ENCODE measurements around the gene BIRC6. TPM values are rescaled to one million over a fixed set of nuclear protein-coding genes. Genes with fewer than 3 reads are reported as not detected.
"Not testable (repeated sequence)": the region's sequence is repeated elsewhere in the genome, so short reads cannot be mapped to it uniquely, and the experiment has no call there.

BIRC6 gene
- total RNA-seq, 1 donor from 2014 or later: 112 TPM

DNA sequence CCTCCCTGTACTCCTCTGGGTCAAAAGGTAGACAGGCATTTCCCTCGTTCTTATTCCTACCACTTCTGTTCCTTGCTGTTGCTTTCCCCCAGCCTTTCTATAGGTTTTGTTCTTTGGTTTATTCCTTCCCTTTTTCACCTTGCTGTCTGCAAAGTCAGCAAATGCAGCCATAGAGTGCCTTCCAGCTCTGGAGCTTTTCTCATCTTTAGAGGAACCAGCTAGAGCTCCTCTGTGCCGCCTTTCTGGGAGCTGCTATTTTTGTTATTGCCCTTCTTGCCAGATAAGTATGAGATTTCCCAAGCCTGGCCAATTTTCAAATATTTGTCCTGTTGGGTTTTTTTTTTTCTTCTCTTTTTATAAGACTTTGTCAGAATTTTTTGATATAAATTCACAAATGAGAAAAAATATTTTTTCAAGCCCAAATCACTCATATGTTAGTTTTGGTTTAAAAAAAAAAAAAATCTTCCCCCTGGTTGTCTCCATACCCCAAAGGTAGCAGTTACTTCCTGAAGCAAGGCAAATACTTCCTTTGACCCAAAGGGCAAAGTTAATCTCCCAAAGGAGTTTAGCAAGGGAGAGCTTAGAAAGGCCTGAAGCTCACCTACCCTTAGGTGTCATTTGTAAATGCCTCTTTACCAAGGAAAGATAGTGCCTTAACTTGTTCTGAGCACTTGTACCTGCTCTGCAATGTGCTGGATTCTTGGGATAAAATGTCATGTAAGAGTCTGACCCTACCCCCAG lies 265.9 kb downstream of the BIRC6 start:
- peaks cover 15% of the 10 kb centered on the region for H3K4me1 Mint-ChIP-seq (ENCODE audit: low read depth)
- no peak overlapping the region for H3K27ac Mint-ChIP-seq
- H3K27me3 Mint-ChIP-seq (ENCODE audit: insufficient read depth): no peaks in the 10 kb centered on the region
- H3K9me3 Mint-ChIP-seq: no peaks in the 10 kb centered on the region
- H3K36me3 Mint-ChIP-seq (ENCODE audit: low read depth): peaks cover 21% of the 10 kb centered on the region
- DNase-seq (ENCODE audit: low spot score): no peak
- intact Hi-C loops (cut with micrococcal nuclease): loop anchor here (10.0 kb wide), 1 partner anchor 348 kb away; the partner anchor contains the start of gene YIPF4
- no peak overlapping the region for H3K4me3 Mint-ChIP-seq

DNA sequence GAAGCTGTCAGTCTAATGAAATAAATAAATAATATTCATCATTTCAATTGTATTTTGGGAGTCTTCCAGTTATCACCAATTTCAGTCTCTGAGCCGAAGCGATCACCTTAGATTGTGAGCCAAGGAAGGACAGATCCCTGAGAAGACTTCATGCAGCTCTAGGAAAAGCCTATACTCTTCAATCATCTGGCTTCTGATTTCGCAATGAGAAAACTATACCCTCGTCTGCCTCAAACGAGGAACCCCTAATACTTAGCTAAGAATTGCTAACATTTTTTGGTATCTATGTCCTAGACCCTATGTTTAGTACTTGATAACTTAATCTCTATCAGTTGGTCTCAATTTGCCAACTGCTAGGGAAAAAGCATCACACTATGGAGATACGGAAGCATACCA lies 266.5 kb downstream of the BIRC6 start:
- DNase-seq (ENCODE audit: low spot score): no peak
- intact Hi-C loops (cut with micrococcal nuclease): loop anchor here (10.0 kb wide), 1 partner anchor 349 kb away; the partner anchor contains the start of gene YIPF4
- peaks cover 20% of the 10 kb centered on the region for H3K36me3 Mint-ChIP-seq (ENCODE audit: low read depth)
- H3K4me3 Mint-ChIP-seq: no peak overlapping the region
- no peaks in the 10 kb centered on the region for H3K9me3 Mint-ChIP-seq
- H3K4me1 Mint-ChIP-seq (ENCODE audit: low read depth): peaks cover 16% of the 10 kb centered on the region
- H3K27me3 Mint-ChIP-seq (ENCODE audit: insufficient read depth): no peaks in the 10 kb centered on the region
- no peak overlapping the region for H3K27ac Mint-ChIP-seq

DNA sequence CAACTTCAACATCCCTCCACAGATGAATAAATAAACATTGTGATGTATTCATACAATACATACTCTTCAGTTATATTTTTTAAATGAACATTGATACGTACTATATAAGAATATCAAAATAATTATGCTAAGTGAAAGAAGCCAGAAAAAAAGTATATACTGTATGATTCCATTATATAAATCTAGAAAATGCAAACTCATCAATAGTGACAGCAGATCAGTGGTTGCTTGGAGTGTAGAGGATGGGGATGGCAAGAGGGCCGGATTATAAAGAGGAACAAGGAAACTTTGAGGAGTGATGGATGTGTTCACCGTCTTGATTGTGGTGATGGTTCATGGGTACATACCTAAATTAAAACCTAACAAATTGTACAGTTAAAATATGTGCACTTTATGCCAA lies 268.0 kb downstream of the BIRC6 start:
- Mint-ChIP-seq H3K4me3 (no peak overlapping the region), H3K36me3 (ENCODE audit: low read depth) (peaks cover 19% of the 10 kb centered on the region), H3K4me1 (ENCODE audit: low read depth) (peaks cover 18% of the 10 kb centered on the region), H3K27ac (no peak overlapping the region), H3K9me3 (no peaks in the 10 kb centered on the region), H3K27me3 (ENCODE audit: insufficient read depth) (no peaks in the 10 kb centered on the region)
- DNase-seq (ENCODE audit: low spot score): no peak
- intact Hi-C loops (cut with micrococcal nuclease): loop anchor here (5.0 to 10.0 kb wide), 4 partner anchors 350 to 957 kb away; partner anchors contain the start of genes RASGRP3 and YIPF4

DNA sequence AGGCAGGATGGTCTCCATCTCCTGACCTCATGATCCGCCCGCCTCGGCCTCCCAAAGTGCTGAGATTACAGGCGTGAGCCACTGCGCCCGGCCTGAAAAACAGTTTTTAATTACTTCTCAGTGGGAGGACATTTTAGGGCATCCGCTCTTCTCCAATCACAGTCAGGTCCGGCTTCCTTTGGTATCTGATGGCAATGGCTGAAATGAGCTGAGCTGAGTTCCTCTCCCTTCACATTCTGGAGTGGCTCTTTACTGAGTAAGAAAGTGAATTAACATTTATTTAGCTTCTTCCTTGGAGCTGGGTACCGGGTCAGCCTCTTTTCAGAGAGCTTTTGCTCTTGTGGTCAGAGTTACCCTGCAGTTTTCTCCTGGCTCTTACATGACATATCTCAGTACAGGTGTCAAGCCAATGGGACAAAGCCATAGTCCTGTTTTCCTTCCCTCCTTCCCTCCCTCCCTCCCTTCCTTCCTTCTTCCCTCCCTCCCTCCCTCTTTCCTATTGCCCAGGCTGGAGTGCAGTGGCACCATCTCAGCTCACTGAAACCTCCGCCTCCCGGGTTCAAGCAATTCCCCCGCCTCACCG lies 269.9 kb downstream of the BIRC6 start:
- H3K9me3 Mint-ChIP-seq: no peaks in the 10 kb centered on the region
- H3K36me3 Mint-ChIP-seq (ENCODE audit: low read depth): peaks cover 24% of the 10 kb centered on the region
- H3K4me3 Mint-ChIP-seq: peak overlapping the region; percentile 94
- H3K27ac Mint-ChIP-seq: no peak overlapping the region
- no peak for DNase-seq (ENCODE audit: low spot score)
- H3K27me3 Mint-ChIP-seq (ENCODE audit: insufficient read depth): no peaks in the 10 kb centered on the region
- H3K4me1 Mint-ChIP-seq (ENCODE audit: low read depth): peaks cover 19% of the 10 kb centered on the region
- intact Hi-C loops (cut with micrococcal nuclease): loop anchor here (1.0 to 10.0 kb wide), 6 partner anchors 34 to 956 kb away; partner anchors contain the start of genes RASGRP3 and YIPF4

DNA sequence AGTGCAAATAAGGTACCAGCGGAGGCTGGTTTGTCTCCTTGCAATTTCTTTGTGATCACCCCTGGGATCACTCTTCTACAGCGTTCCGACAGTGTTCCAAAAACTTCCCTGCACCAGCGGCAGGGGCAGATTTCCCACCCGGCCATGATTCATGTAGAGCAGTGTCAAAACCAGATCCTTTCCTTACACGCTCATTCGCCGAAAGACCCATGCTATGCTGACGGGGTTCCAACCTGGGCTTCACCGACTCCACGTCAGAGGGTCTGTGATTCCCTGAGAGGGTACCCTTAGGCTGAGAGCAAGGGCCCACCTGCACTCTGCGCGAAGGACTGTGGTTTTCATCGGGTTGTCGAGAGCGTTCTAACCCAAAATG lies 270.6 kb downstream of the BIRC6 start:
- Mint-ChIP-seq H3K27ac (peak overlapping the region; percentile 91), H3K4me3 (peak overlapping the region; percentile 94), H3K9me3 (no peaks in the 10 kb centered on the region), H3K36me3 (ENCODE audit: low read depth) (peaks cover 22% of the 10 kb centered on the region), H3K27me3 (ENCODE audit: insufficient read depth) (no peaks in the 10 kb centered on the region), H3K4me1 (ENCODE audit: low read depth) (peaks cover 25% of the 10 kb centered on the region)
- DNase-seq (ENCODE audit: low spot score): no peak
- intact Hi-C loops (cut with micrococcal nuclease): loop anchor here (1.0 to 10.0 kb wide), 6 partner anchors 35 to 955 kb away; partner anchors contain the start of genes RASGRP3 and YIPF4

DNA sequence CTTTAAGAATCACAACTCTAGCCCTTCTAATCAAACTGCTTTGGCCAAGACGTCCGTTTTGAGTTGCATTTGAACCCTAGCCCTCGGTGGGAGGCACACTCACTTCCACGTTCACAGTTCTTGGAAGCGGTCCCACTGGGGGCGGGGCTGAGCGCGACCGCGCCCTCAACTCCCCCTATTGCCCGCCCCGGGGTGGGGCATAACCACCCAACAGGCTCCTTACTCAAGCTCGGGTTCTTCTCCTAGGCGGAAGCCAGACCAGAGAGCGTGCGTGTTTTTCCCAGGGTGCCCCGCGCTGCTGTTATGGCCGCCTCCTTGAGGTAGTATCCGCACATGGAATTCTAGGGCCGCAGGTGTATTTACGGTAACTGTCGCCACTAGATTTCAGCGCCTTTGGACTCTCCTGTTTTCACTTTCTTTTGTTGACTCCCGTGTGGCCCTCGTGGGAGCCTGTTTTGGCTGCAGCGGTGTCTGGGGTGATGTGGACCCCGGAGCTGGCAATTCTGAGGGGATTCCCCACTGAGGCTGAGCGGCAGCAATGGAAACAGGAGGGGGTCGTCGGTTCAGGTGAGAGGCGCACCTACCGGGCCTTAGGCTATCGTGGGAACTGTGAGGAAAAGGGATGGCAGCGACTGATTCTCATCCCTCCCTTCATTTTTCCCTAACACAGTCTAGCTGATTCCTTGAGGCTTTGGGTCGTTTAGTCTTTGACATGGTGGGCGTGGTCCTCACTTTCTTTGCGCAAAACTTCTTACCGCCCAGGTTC lies 271.2 kb downstream of the BIRC6 start, which contains the start of gene TTC27:
Gene TTC27 (plus strand): TSS at position 237 of the 766 bp plus-strand sequence. CDS start 243 bp downstream, at position 480.
- H3K9me3 Mint-ChIP-seq: no peaks in the 10 kb centered on the region
- intact Hi-C loops (cut with micrococcal nuclease): loop anchor here (1.0 to 10.0 kb wide), 13 partner anchors 36 to 971 kb away; partner anchors contain the start of genes BIRC6, DPY30, FAM98A and MEMO1
- peak within 1 kb of the TSS; percentile 91 for H3K27ac Mint-ChIP-seq
- peak; percentile 93 for DNase-seq (ENCODE audit: low spot score)
- peaks cover 20% of the 10 kb centered on the region for H3K36me3 Mint-ChIP-seq (ENCODE audit: low read depth)
- H3K4me3 Mint-ChIP-seq: peak within 1 kb of the TSS; percentile 94
- H3K27me3 Mint-ChIP-seq (ENCODE audit: insufficient read depth): no peaks in the 10 kb centered on the region
- peaks cover 26% of the 10 kb centered on the region for H3K4me1 Mint-ChIP-seq (ENCODE audit: low read depth)

DNA sequence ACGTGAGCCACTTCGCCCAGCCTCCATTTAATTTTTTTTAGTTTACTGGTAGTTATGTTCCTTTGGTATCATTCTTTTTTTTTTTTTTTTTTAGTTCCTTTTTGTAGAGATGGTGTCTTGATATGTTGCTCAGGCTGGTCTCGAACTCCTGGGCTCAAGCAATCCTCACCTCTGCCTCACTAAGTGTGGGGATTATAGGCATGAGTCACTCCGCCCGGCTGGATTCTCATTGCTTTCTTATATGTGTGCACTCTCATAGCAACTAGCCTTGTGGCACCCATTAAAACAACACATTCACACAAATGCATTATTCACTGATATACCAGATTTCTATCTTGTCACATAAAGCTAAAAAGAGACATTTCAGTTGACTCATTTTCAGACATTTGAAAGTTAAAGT lies 275.3 kb downstream of the BIRC6 start:
- no peak for DNase-seq (ENCODE audit: low spot score)
- Mint-ChIP-seq H3K27ac (no peak overlapping the region), H3K27me3 (ENCODE audit: insufficient read depth) (no peaks in the 10 kb centered on the region), H3K4me1 (ENCODE audit: low read depth) (peaks cover 25% of the 10 kb centered on the region), H3K4me3 (no peak overlapping the region), H3K9me3 (no peaks in the 10 kb centered on the region), H3K36me3 (ENCODE audit: low read depth) (peaks cover 20% of the 10 kb centered on the region)
- intact Hi-C loops (cut with micrococcal nuclease): loop anchor here (5.0 kb wide), 1 partner anchor 125 kb away; no protein-coding TSS in a partner anchor

DNA sequence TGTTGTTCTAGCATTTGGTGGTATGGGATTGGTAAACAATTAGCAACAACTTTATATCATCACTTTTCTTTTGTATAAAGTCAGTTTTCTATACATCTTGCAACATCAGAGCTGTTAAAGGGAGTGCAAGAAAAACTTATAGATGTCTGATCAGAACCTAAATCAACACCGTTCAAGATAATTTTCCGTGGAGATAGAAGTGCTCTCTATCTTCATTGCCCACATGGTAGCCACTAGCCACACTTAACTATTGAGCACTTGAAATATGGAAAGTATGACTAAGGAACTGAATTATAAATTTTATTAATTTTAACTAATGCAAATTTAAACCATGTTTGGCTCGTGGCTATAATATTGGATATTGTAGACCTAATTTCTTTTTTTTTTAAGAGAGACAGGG lies 276.2 kb downstream of the BIRC6 start:
- DNase-seq (ENCODE audit: low spot score): no peak
- intact Hi-C loops (cut with micrococcal nuclease): loop anchor here (5.0 kb wide), 1 partner anchor 124 kb away; no protein-coding TSS in a partner anchor
- H3K4me3 Mint-ChIP-seq: no peak overlapping the region

DNA sequence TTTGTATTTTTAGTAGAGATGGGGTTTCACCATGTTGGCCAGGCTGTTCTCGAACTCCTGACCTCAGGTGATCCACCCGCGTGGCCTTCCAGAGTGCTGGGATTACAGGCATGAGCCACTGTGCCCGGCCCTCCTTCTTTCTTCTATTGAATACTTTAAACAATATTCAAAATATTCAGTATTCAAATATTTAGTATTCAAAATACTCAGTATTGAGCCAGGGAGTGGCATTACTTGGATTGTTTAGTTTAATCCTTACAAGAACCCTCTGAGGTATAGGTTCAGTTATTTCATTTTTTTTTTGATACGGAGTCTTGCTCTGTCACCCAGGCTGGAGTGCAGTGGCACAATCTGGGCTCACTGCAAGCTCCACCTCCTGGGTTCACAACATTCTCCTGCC lies 281.7 kb downstream of the BIRC6 start:
- H3K36me3 Mint-ChIP-seq (ENCODE audit: low read depth): peaks cover 15% of the 10 kb centered on the region

More for the DNA sequence above, 276.2 kb downstream of the BIRC6 start:
- Mint-ChIP-seq H3K4me1 (ENCODE audit: low read depth) (peaks cover 18% of the 10 kb centered on the region), H3K36me3 (ENCODE audit: low read depth) (peaks cover 20% of the 10 kb centered on the region), H3K9me3 (no peaks in the 10 kb centered on the region), H3K27me3 (ENCODE audit: insufficient read depth) (no peaks in the 10 kb centered on the region), H3K27ac (no peak overlapping the region)

DNA sequence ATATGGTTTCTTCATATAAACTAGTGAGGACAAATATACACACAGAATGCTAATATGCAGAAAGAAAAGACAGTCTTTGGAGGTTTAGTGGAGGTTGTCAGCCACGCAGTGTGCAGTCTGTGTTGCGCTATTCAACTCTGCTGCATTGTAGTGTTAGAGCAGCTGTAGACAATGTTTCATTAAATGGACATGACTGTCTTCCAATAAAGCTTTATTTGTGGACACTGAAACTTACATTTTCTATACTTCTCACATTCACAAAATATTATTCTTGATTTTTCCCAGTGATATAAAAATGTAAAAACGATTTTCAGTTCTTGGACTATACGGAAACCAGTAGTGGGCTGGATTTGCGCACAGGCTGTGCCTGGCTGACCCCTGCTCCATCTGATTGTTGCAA lies 284.4 kb downstream of the BIRC6 start:
- H3K27me3 Mint-ChIP-seq (ENCODE audit: insufficient read depth): no peaks in the 10 kb centered on the region
- no peak overlapping the region for H3K4me3 Mint-ChIP-seq
- peaks cover 15% of the 10 kb centered on the region for H3K36me3 Mint-ChIP-seq (ENCODE audit: low read depth)
- DNase-seq (ENCODE audit: low spot score): no peak
- no peak overlapping the region for H3K27ac Mint-ChIP-seq
- intact Hi-C loops (cut with micrococcal nuclease): no loop called here
- H3K4me1 Mint-ChIP-seq (ENCODE audit: low read depth): no peaks in the 10 kb centered on the region
- H3K9me3 Mint-ChIP-seq: no peaks in the 10 kb centered on the region

More for the DNA sequence above, 281.7 kb downstream of the BIRC6 start:
- H3K9me3 Mint-ChIP-seq; H3K27ac Mint-ChIP-seq; H3K27me3 Mint-ChIP-seq (ENCODE audit: insufficient read depth); H3K4me1 Mint-ChIP-seq (ENCODE audit: low read depth); H3K4me3 Mint-ChIP-seq; DNase-seq (ENCODE audit: low spot score); intact Hi-C loops (cut with micrococcal nuclease): not testable (repeated sequence)

DNA sequence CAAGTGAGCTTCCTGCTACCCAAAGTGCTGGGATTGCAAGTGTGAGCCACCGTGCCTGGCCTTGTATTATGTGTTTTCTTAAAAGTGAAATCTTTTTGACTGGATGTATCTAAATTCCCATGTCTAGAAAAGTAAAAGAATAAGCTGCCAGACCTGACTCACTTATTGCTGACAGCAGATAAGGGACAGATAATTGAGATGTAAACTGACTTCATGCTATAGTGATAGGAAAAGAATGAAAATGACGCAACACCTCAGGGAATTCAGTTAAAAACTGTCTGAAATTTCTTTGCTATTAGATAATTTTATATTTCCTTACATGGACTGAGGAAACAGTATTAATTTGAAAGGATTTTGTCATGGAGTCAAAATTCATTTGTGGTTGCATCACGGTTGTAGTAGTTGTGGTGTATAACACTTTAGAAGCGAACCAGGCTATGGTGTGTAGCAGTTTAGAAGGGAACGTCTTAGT lies 290.4 kb downstream of the BIRC6 start:
- H3K27me3 Mint-ChIP-seq (ENCODE audit: insufficient read depth): no peaks in the 10 kb centered on the region
- peaks cover 24% of the 10 kb centered on the region for H3K36me3 Mint-ChIP-seq (ENCODE audit: low read depth)
- DNase-seq (ENCODE audit: low spot score): no peak
- intact Hi-C loops (cut with micrococcal nuclease): no loop called here
- H3K4me3 Mint-ChIP-seq: no peak overlapping the region
- no peaks in the 10 kb centered on the region for H3K9me3 Mint-ChIP-seq
- no peak overlapping the region for H3K27ac Mint-ChIP-seq
- peaks cover 4% of the 10 kb centered on the region for H3K4me1 Mint-ChIP-seq (ENCODE audit: low read depth)

DNA sequence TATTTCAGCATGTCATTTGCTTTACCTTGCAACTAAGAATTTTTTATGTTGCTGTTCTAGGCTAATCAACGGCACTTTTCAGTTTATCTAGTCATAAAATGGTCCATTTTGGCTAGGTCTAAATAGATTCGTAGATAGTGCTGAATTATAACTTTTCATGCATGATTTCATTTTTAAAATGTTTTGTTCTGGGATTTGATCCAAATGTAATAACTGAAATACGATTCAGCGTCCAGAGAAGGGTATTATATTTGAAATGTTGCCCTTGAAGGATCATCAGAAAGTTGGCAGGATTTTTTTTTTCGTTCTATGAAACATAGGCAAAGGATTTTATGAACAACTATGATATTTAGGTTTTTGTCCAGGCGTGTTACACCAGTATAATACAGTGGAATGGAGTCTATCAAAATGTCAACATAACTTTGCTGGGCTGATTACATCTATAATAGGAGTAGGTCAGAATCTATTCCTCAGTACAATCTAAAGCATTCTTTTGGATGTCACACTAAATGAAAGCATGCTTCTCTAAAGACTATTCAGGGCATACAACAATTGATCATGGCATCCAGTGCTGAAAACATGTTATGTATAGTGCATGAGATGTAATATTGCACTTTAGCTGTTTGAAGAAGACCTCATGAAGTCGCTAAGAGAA lies 295.9 kb downstream of the BIRC6 start:
- Mint-ChIP-seq H3K9me3 (no peaks in the 10 kb centered on the region), H3K4me3 (no peak overlapping the region)
- intact Hi-C loops (cut with micrococcal nuclease): no loop called here

More for the DNA sequence above, 295.9 kb downstream of the BIRC6 start:
- no peak for DNase-seq (ENCODE audit: low spot score)
- Mint-ChIP-seq H3K36me3 (ENCODE audit: low read depth) (peaks cover 19% of the 10 kb centered on the region), H3K27me3 (ENCODE audit: insufficient read depth) (no peaks in the 10 kb centered on the region), H3K27ac (no peak overlapping the region), H3K4me1 (ENCODE audit: low read depth) (peaks cover 4% of the 10 kb centered on the region)
